Activated CD4-positive, alpha-beta memory T cell treated with anti-CD3 and anti-CD28 coated beads, Interleukin-2, amount 10 ng/mL, durations not matched to agents 7 days and 5 days (primary cell): ENCODE measurements around the gene JMJD6. TPM values are rescaled to one million over a fixed set of nuclear protein-coding genes. Genes with fewer than 3 reads are reported as not detected.

ENCODE experiments used
- CTCF ChIA-PET: fragments of 350-600 bp; sonication (Branson Sonifier 250); formaldehyde crosslinking; loops from one replicate; lab custom pipeline; 2021; ENCODE audit warnings: antibody characterized with exemption, inconsistent platforms; lab: Charles Lee
- POLR2A ChIA-PET: fragments of 350-600 bp; sonication (Branson Sonifier 250); formaldehyde crosslinking; loops from one replicate; lab custom pipeline; 2021; ENCODE audit warnings: antibody characterized with exemption; lab: Charles Lee
- DNase-seq: peaks from one replicate; pipeline ENCODE4 v3.0.0-alpha.2; 2020
- H3K27ac Mint-ChIP-seq: one replicate; pipeline ENCODE4 v1.8.0; 2021; ENCODE audit warnings: mild to moderate bottlenecking, mixed read lengths
- H3K27me3 Mint-ChIP-seq: one replicate; pipeline ENCODE4 v1.8.0; 2021; ENCODE audit warnings: mixed read lengths
- H3K36me3 Mint-ChIP-seq: one replicate; pipeline ENCODE4 v1.8.0; 2021; ENCODE audit warnings: low read depth, mixed read lengths
- H3K4me1 Mint-ChIP-seq: one replicate; pipeline ENCODE4 v1.8.0; 2021; ENCODE audit warnings: mixed read lengths
- H3K4me3 Mint-ChIP-seq: one replicate; pipeline ENCODE4 v1.8.0; 2021; ENCODE audit warnings: mild to moderate bottlenecking, mixed read lengths
- H3K9me3 Mint-ChIP-seq: one replicate; pipeline ENCODE4 v1.8.0; 2021; ENCODE audit warnings: mixed read lengths
- total RNA-seq, 2 experiments: library from RNA; stranded (reverse); gene quantifications; one replicate each; pipeline ENCODE4 v1.2.3, GENCODE V29; 2021

JMJD6 gene
- total RNA-seq, 2 experiments from 2014 or later: 66.8 to 68.0 TPM

DNA sequence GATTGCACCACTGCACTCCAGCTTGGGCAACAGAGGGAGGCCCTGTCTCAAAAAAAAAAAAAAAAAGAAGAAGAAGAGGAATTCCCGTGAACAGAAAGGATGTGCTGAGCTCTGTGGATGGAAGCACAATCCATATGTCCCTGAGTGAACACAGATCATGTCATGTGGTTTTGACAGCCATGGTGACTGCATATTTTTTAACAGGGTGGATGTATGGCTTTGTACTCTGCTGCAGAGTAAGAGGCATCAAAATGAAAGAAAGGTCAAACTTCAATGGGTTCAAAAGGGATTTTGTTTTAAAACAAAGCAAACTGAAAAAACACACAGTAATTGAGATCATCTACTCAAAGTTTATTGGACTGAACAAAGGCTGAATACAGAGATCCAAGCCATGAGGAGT lies 47.2 kb downstream of the JMJD6 start:
- H3K36me3 Mint-ChIP-seq: no peaks in the 10 kb centered on the region

DNA sequence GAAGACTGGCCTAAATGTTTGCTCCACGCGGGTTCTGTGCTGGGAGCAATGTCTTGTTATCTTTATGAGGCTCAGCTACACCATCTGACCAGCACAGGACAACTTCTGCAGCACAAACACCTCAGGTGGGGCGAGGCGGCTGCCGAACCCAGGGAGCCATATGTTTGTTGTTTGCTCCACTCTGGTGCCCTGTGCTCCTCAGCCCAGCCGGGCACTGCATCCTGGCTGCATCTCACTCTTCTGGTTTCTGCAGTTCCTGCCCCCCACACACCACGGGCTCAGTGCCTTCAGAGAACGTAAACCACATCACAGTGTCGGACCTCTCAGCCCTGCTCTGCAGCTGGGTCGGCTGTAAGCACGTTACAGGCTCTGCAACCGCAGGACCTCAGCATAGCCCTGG lies 48.1 kb downstream of the JMJD6 start:
- ChIA-PET POLR2A (no interaction called here), CTCF (interaction anchor here (1.3 to 2.0 kb wide), 2 partner anchors 120 to 155 kb away, joined by 3 to 10 read pairs; no protein-coding TSS in a partner anchor)
- no peak overlapping the region for H3K4me3 Mint-ChIP-seq

More for the DNA sequence above, 47.2 kb downstream of the JMJD6 start:
- CTCF ChIA-PET: interaction anchor here (0.6 to 2.0 kb wide), 4 partner anchors 55 to 156 kb away, joined by 3 to 10 read pairs (median 4); no protein-coding TSS in a partner anchor
- H3K9me3 Mint-ChIP-seq: no peaks in the 10 kb centered on the region
- POLR2A ChIA-PET: no interaction called here
- H3K4me1 Mint-ChIP-seq: peaks cover 8% of the 10 kb centered on the region
- H3K27me3 Mint-ChIP-seq: peaks cover 6% of the 10 kb centered on the region
- H3K27ac Mint-ChIP-seq: no peak overlapping the region
- DNase-seq: no peak
- no peak overlapping the region for H3K4me3 Mint-ChIP-seq

DNA sequence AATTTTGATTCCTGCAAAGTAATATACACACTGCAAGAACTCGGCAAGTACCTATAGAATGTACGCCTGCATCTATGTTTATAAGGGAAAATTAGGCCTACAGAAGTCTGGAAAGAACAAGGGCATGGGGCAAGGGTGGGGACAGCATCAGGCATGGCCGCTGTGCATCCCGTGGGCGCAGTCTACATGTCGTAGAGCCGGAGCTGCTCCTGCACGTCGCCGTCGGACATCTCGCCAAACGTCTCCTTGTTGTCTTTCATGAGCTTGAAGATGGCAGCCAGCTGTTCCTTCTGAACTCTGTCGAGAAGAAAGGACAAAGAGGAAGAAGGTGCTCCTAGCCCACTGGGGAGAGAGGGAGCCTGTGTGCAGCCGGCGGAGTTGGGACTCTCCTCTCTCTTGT lies 49.0 kb downstream of the JMJD6 start:
- no peaks in the 10 kb centered on the region for H3K36me3 Mint-ChIP-seq
- H3K9me3 Mint-ChIP-seq: no peaks in the 10 kb centered on the region
- H3K4me1 Mint-ChIP-seq: peaks cover 16% of the 10 kb centered on the region
- H3K27ac Mint-ChIP-seq: no peak overlapping the region
- POLR2A ChIA-PET: interaction anchor here (0.8 to 1.2 kb wide), 3 partner anchors 32 to 119 kb away, joined by 3 read pairs; no protein-coding TSS in a partner anchor
- CTCF ChIA-PET: interaction anchor here (0.6 to 2.0 kb wide), 4 partner anchors 27 to 154 kb away, joined by 3 to 10 read pairs (median 3); no protein-coding TSS in a partner anchor
- H3K4me3 Mint-ChIP-seq: no peak overlapping the region
- no peak for DNase-seq
- peaks cover 6% of the 10 kb centered on the region for H3K27me3 Mint-ChIP-seq

More for the DNA sequence above, 48.1 kb downstream of the JMJD6 start:
- Mint-ChIP-seq H3K27me3 (peaks cover 6% of the 10 kb centered on the region), H3K9me3 (no peaks in the 10 kb centered on the region), H3K36me3 (no peaks in the 10 kb centered on the region), H3K27ac (no peak overlapping the region), H3K4me1 (peaks cover 8% of the 10 kb centered on the region)
- peak; percentile 47 for DNase-seq

DNA sequence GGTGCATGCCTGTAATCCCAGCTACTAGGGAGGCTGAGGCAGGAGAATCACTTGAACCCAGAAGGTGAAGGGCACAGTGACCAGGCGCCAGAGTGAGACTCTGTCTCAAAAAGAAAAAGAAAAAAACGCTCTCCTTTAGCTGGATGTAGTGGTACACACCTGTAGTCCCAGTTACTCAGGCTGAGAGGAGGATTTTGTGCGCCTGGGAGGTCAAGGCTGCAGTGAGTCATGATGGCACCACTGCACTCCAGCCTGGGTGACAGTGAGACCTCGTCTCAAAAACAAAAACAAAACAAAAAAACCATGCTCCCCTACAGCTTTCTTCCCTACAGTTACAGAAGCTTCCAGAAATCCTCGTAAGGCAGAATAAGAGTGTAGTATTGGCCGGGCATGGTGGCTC lies 49.8 kb downstream of the JMJD6 start:
- CTCF ChIA-PET: no interaction called here
- H3K4me1 Mint-ChIP-seq: peaks cover 19% of the 10 kb centered on the region
- POLR2A ChIA-PET: interaction anchor here (1.0 to 1.2 kb wide), 2 partner anchors 33 to 41 kb away, joined by 3 read pairs; no protein-coding TSS in a partner anchor
- DNase-seq: no peak
- no peak overlapping the region for H3K27ac Mint-ChIP-seq
- H3K4me3 Mint-ChIP-seq: no peak overlapping the region
- H3K27me3 Mint-ChIP-seq: peaks cover 3% of the 10 kb centered on the region
- H3K36me3 Mint-ChIP-seq: no peaks in the 10 kb centered on the region
- H3K9me3 Mint-ChIP-seq: no peaks in the 10 kb centered on the region

DNA sequence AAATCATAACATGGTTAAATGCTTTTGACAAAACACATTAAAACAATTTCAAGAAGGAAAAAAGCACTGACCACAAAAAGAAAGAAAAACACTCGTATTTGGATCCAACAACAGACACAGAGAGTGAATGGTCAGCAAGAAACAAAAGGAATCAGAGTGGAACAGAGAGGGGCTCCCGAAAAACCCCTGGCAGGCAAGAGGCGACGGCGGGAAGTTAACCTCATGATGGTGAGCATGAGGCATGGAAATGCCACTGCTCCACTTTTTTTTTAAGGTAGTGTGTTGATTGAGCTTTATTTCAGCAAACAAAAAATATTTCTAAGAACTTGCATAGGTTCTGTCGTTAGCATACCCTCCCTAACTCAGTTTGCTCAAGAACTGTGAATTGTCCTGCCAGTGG lies 50.8 kb downstream of the JMJD6 start:
- CTCF ChIA-PET: interaction anchor here (1.5 kb wide), 1 partner anchor 52 kb away, joined by 4 read pairs; no protein-coding TSS in a partner anchor
- Mint-ChIP-seq H3K27ac (no peak overlapping the region), H3K27me3 (no peaks in the 10 kb centered on the region), H3K9me3 (no peaks in the 10 kb centered on the region), H3K4me1 (peaks cover 25% of the 10 kb centered on the region), H3K4me3 (no peak overlapping the region), H3K36me3 (no peaks in the 10 kb centered on the region)
- POLR2A ChIA-PET: no interaction called here
- no peak for DNase-seq

DNA sequence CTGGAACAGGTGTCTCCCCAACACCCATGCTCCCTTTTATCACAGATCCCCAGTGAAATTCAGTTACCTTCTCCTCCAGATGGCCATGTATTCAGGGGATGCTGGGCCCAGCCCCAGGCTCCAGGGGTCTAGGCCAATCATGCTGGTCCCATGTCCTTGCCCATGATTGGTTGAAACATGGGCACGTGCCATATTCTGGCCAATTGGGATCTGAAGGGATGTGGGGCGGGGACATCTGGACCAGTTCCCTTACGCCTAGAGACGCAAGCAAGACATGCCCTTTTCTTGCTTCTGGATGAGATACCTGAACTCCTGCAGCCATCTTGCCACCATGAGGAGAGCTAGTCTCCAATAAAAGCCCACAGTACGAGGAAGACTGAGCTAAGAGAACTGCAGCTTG lies 51.8 kb downstream of the JMJD6 start:
- CTCF ChIA-PET: interaction anchor here (1.5 kb wide), 1 partner anchor 51 kb away, joined by 4 read pairs; no protein-coding TSS in a partner anchor
- POLR2A ChIA-PET: no interaction called here
- H3K9me3 Mint-ChIP-seq: no peaks in the 10 kb centered on the region
- no peak for DNase-seq
- H3K27me3 Mint-ChIP-seq: no peaks in the 10 kb centered on the region
- H3K27ac Mint-ChIP-seq: no peak overlapping the region
- H3K4me1 Mint-ChIP-seq: peaks cover 31% of the 10 kb centered on the region
- H3K36me3 Mint-ChIP-seq: no peaks in the 10 kb centered on the region
- H3K4me3 Mint-ChIP-seq: no peak overlapping the region

DNA sequence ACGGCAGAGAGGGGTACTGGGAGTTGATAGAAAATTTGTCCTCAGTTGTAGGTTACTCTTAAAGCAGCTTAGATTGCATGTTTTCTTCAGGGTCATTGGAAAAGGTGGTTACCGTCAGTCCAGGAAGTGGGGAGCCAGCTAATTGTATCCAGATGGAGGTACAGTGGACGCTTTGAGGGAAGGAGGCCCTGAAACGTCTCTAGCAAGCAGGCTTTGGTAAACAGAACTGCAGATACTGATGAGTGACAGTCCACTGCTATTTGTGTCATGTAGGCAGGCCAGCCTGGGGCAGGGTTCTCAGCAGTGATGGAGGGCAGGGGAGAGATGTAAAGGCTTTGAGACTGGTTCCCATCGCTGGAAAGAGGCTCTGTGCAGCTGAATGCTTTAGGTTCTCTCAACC lies 52.7 kb downstream of the JMJD6 start:
- DNase-seq: no peak
- Mint-ChIP-seq H3K27ac (no peak overlapping the region), H3K4me3 (no peak overlapping the region), H3K4me1 (peaks cover 31% of the 10 kb centered on the region), H3K9me3 (no peaks in the 10 kb centered on the region), H3K36me3 (no peaks in the 10 kb centered on the region), H3K27me3 (no peaks in the 10 kb centered on the region)
- ChIA-PET POLR2A (interaction anchor here (3.3 kb wide), 1 partner anchor 12 kb away, joined by 32 read pairs; no protein-coding TSS in a partner anchor), CTCF (interaction anchor here (0.6 kb wide), 1 partner anchor 125 kb away, joined by 5 read pairs; no protein-coding TSS in a partner anchor)

DNA sequence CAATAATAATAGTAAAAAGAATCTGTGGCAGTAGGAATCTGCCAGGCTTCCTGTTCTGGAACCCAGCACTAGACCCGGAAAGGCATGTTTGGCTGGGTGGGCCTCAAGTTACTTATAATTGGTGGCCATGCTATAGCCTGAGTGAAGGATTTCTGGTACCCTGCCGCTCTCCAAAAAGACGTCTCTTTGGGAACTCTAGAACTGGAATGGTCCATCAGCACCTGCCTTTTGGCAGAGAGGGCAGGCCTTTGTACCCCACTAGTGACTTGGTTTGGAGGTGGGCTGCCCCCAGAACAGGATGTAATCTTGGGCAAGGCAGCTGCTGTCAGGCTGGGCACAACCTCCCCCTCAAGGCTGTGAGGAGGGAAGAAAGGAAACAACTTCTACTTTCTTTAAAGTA lies 53.5 kb downstream of the JMJD6 start:
- Mint-ChIP-seq H3K27ac (peak overlapping the region; percentile 87), H3K36me3 (no peaks in the 10 kb centered on the region), H3K27me3 (peaks cover 3% of the 10 kb centered on the region), H3K4me1 (peaks cover 31% of the 10 kb centered on the region), H3K4me3 (peak overlapping the region; percentile 89), H3K9me3 (no peaks in the 10 kb centered on the region)
- POLR2A ChIA-PET: interaction anchor here (1.2 to 3.3 kb wide), 5 partner anchors 11 to 221 kb away, joined by 3 to 32 read pairs (median 7); no protein-coding TSS in a partner anchor
- no peak for DNase-seq
- CTCF ChIA-PET: no interaction called here

DNA sequence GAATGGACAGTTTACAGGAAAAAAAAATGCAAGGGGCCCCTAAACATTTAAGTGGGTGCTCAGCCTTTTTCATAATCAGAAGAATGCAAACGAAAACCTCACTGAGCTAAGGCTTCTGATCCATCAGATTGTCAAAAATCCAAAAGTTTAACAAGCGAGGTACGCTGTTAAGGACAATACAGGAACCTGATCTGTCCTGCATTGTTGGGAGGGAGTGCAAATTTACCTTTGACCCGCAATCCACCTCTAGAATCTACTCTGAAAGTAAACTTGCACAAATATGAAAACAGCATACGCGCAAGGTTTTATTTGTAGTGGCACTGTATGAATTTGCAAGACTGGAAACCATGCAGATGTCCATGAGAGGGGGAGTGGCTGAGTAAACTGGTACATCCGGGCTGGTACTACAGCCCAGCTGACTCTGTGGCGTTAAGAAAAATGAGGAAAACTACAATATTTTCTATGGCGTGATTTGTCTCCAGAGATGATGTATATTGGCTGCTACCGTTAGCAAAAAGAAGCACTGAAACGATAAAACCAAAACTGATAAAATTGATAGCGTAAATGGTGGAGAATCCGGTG lies 54.0 kb downstream of the JMJD6 start:
- Mint-ChIP-seq H3K36me3 (no peaks in the 10 kb centered on the region), H3K27ac (peak overlapping the region; percentile 87), H3K4me3 (peak overlapping the region; percentile 89), H3K27me3 (peaks cover 7% of the 10 kb centered on the region), H3K4me1 (peaks cover 31% of the 10 kb centered on the region), H3K9me3 (no peaks in the 10 kb centered on the region)
- CTCF ChIA-PET: interaction anchor here (0.9 to 2.0 kb wide), 8 partner anchors 9 to 213 kb away, joined by 3 to 27 read pairs (median 6); partner anchors contain the start of gene ST6GALNAC1
- no peak for DNase-seq
- POLR2A ChIA-PET: interaction anchor here (0.9 to 3.3 kb wide), 21 partner anchors 9 to 220 kb away, joined by 3 to 32 read pairs (median 4); partner anchors contain the start of genes SRSF2 and ST6GALNAC1

DNA sequence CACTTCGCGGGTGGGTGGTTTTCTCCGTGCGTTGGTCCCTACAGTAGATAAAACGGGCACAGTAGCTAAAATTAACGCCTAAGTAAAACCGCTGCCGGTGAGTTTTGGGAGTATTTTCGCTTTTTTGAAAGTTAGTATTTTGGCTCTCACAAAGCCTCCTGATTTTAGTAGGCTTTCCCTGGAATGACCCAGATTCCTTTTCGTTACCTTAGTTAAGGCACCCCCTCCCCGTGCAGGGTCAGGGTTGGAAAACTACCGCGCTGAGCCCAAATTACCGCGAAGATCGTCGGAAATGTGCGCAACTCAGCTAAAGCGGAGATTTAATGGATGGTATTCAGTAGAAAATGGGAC lies 54.5 kb downstream of the JMJD6 start:
- H3K27ac Mint-ChIP-seq: peak overlapping the region; percentile 87
- no peaks in the 10 kb centered on the region for H3K36me3 Mint-ChIP-seq
- no peaks in the 10 kb centered on the region for H3K9me3 Mint-ChIP-seq
- peak overlapping the region; percentile 89 for H3K4me3 Mint-ChIP-seq
- ChIA-PET CTCF (interaction anchor here (0.8 to 2.0 kb wide), 10 partner anchors 9 to 213 kb away, joined by 3 to 27 read pairs (median 5); partner anchors contain the start of gene ST6GALNAC1), POLR2A (interaction anchor here (0.9 to 3.3 kb wide), 23 partner anchors 10 to 468 kb away, joined by 3 to 32 read pairs (median 4); partner anchors contain the start of genes SRSF2 and ST6GALNAC1)
- DNase-seq: no peak
- H3K27me3 Mint-ChIP-seq: peaks cover 9% of the 10 kb centered on the region
- H3K4me1 Mint-ChIP-seq: peaks cover 31% of the 10 kb centered on the region

DNA sequence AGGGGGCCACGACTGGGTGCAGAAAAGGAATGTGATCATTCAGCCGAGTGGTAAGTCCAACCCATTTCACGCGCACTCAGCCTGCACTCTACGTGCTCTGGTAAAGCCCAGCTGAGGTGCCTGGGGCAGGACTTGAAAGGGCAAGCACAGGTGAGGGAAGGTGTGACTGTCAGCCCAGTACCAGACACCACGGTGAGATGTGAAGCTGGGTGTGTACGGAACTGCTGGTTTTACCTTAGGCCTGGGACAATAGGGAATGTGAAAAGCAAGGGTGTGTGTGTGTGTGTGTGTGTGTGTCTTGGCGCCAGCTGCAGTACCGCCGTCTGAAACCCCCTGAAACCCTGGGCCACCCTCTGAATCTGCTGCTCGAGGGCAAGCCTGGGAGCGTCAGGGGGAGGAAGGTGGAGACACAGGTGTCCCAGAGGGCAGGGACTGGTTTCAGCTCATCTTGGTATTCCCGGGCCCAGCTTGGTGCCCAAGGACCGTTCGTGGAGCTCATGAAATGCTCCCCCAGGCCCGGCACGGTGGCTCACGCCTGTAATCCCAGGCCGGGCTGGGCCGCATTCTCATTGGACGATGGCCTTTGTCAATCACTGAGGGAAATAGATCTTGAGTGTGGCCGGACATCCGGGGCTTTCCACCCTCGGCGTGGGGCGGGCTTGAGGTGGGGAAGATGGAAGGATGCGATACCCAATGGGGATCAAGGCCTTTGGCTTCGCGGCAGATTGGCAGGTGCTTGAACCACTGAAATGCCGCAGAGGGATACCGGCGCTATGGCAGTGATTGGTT lies 55.1 kb downstream of the JMJD6 start:
- Mint-ChIP-seq H3K27ac (peak overlapping the region; percentile 87), H3K4me3 (peak overlapping the region; percentile 89), H3K27me3 (peaks cover 12% of the 10 kb centered on the region), H3K36me3 (no peaks in the 10 kb centered on the region), H3K4me1 (peaks cover 31% of the 10 kb centered on the region), H3K9me3 (no peaks in the 10 kb centered on the region)
- CTCF ChIA-PET: interaction anchor here (0.8 to 2.0 kb wide), 12 partner anchors 10 to 212 kb away, joined by 3 to 27 read pairs (median 4); partner anchors contain the start of gene ST6GALNAC1
- POLR2A ChIA-PET: interaction anchor here (0.9 to 3.3 kb wide), 22 partner anchors 9 to 468 kb away, joined by 3 to 32 read pairs (median 4); partner anchors contain the start of genes SRSF2 and ST6GALNAC1
- peak; percentile 100 for DNase-seq

DNA sequence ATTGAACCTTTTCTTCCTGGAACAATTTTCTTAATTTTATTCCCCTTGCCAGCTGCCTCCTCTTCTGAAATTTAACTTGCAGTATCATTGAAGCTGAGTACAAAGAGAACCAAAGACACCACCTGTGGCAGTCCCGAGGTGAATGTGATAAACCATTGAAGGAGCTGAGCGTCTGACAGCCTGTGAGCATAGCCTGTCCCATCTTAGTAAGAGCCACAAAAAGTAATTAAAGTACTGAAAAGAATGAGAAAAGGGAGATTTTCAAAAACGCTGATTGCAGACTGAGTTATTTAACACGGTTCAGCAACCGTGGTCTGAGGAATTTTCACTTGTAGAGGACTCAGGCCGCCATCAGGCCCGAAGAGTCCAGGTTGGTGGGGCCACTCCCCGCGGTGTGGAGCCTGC lies 55.7 kb downstream of the JMJD6 start:
- no peak for DNase-seq
- POLR2A ChIA-PET: interaction anchor here (1.0 to 3.3 kb wide), 14 partner anchors 9 to 469 kb away, joined by 3 to 32 read pairs (median 5); partner anchors contain the start of gene ST6GALNAC1
- Mint-ChIP-seq H3K27ac (peak overlapping the region; percentile 87), H3K36me3 (no peaks in the 10 kb centered on the region), H3K4me3 (peak overlapping the region; percentile 89), H3K4me1 (peaks cover 31% of the 10 kb centered on the region), H3K9me3 (no peaks in the 10 kb centered on the region), H3K27me3 (peaks cover 13% of the 10 kb centered on the region)
- CTCF ChIA-PET: interaction anchor here (0.9 to 2.0 kb wide), 9 partner anchors 9 to 113 kb away, joined by 3 to 27 read pairs (median 5); partner anchors contain the start of gene ST6GALNAC1
